ENCODE measurements around the gene DERL3. TPM values are rescaled to one million over a fixed set of nuclear protein-coding genes. Genes with fewer than 3 reads are reported as not detected.

DERL3 gene
- total RNA-seq, 1 experiment from 2014 or later = 12.5 TPM

DNA sequence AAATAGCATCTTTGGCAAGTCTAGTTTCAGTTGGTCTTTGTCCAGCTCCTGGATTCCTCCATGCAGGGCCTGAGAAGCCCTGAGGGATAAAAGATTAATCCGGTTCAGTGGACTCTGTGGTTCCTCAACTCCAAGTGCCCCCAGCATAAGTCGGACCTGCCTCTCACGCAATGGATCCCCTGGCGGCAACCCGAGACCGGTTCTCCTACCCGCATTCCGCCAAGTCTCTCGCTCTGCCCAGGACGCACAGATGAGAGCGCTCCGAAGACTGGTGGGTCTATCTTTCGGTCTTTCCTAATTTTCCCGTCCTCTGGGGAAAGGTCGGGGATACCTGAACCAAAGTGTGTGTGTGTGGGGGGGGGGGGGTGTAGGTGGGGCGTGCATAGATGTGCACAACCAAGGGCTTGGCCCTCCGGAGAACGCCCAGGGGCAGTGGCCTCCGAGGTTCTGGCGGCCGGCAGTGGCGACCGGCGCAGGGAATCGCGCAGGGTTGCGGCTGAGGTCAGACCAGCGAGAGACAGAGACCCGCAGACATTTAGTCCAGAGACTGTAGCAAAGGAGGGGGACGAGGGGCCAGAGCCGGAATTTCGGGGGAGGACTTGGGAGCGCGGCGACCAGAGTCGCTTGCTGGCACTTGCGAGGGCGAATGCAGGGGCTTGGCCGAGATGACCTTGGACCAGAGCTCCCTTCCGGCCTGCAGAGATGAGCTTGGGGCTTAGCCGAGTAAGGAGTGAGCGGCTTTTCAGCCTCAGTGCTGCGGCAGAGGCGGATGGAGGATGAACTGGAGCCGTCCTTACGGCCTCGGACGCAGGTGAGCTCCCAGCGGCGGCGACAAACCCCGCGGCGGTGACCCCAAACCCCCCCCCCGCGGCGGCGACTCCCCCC, 18.2 kb upstream of the DERL3 start (continued):
- TF ChIP-seq, protein P1, sequence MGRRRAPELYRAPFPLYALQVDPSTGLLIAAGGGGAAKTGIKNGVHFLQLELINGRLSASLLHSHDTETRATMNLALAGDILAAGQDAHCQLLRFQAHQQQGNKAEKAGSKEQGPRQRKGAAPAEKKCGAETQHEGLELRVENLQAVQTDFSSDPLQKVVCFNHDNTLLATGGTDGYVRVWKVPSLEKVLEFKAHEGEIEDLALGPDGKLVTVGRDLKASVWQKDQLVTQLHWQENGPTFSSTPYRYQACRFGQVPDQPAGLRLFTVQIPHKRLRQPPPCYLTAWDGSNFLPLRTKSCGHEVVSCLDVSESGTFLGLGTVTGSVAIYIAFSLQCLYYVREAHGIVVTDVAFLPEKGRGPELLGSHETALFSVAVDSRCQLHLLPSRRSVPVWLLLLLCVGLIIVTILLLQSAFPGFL (CRISPR knock-in tag; IDR thresholded peaks at IDR 0.05; ENCODE audit: borderline replicate concordance) = no peak
- no peak for TF ChIP-seq ZNF121 (CRISPR knock-in tag; IDR thresholded peaks at IDR 0.05)
- TF ChIP-seq ZNF396 (CRISPR knock-in tag; IDR thresholded peaks at IDR 0.05; ENCODE audit: borderline replicate concordance) = no peak
- TF ChIP-seq ZNF138 (CRISPR knock-in tag; conservative IDR thresholded peaks at IDR 0.05) = no peak
- TF ChIP-seq, protein P2, sequence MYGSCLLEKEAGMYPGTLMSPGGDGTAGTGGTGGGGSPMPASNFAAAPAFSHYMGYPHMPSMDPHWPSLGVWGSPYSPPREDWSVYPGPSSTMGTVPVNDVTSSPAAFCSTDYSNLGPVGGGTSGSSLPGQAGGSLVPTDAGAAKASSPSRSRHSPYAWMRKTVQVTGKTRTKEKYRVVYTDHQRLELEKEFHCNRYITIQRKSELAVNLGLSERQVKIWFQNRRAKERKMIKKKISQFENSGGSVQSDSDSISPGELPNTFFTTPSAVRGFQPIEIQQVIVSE (CRISPR knock-in tag; IDR thresholded peaks at IDR 0.05; ENCODE audit: borderline replicate concordance) = no peak
- TF ChIP-seq GTF2I (CRISPR knock-in tag; conservative IDR thresholded peaks at IDR 0.05) = no peak
- TF ChIP-seq SP1 (CRISPR knock-in tag; conservative IDR thresholded peaks at IDR 0.05) = no peak
- TF ChIP-seq, protein P3, sequence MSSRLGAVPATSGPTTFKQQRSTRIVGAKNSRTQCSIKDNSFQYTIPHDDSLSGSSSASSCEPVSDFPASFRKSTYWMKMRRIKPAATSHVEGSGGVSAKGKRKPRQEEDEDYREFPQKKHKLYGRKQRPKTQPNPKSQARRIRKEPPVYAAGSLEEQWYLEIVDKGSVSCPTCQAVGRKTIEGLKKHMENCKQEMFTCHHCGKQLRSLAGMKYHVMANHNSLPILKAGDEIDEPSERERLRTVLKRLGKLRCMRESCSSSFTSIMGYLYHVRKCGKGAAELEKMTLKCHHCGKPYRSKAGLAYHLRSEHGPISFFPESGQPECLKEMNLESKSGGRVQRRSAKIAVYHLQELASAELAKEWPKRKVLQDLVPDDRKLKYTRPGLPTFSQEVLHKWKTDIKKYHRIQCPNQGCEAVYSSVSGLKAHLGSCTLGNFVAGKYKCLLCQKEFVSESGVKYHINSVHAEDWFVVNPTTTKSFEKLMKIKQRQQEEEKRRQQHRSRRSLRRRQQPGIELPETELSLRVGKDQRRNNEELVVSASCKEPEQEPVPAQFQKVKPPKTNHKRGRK (CRISPR knock-in tag; IDR thresholded peaks at IDR 0.05; ENCODE audit: borderline replicate concordance) = no peak
- TF ChIP-seq, protein P4, sequence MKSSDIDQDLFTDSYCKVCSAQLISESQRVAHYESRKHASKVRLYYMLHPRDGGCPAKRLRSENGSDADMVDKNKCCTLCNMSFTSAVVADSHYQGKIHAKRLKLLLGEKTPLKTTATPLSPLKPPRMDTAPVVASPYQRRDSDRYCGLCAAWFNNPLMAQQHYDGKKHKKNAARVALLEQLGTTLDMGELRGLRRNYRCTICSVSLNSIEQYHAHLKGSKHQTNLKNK (CRISPR knock-in tag; IDR thresholded peaks at IDR 0.05) = no peak
- TF ChIP-seq, protein P5, sequence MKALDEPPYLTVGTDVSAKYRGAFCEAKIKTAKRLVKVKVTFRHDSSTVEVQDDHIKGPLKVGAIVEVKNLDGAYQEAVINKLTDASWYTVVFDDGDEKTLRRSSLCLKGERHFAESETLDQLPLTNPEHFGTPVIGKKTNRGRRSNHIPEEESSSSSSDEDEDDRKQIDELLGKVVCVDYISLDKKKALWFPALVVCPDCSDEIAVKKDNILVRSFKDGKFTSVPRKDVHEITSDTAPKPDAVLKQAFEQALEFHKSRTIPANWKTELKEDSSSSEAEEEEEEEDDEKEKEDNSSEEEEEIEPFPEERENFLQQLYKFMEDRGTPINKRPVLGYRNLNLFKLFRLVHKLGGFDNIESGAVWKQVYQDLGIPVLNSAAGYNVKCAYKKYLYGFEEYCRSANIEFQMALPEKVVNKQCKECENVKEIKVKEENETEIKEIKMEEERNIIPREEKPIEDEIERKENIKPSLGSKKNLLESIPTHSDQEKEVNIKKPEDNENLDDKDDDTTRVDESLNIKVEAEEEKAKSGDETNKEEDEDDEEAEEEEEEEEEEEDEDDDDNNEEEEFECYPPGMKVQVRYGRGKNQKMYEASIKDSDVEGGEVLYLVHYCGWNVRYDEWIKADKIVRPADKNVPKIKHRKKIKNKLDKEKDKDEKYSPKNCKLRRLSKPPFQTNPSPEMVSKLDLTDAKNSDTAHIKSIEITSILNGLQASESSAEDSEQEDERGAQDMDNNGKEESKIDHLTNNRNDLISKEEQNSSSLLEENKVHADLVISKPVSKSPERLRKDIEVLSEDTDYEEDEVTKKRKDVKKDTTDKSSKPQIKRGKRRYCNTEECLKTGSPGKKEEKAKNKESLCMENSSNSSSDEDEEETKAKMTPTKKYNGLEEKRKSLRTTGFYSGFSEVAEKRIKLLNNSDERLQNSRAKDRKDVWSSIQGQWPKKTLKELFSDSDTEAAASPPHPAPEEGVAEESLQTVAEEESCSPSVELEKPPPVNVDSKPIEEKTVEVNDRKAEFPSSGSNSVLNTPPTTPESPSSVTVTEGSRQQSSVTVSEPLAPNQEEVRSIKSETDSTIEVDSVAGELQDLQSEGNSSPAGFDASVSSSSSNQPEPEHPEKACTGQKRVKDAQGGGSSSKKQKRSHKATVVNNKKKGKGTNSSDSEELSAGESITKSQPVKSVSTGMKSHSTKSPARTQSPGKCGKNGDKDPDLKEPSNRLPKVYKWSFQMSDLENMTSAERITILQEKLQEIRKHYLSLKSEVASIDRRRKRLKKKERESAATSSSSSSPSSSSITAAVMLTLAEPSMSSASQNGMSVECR (CRISPR knock-in tag; IDR thresholded peaks at IDR 0.05; ENCODE audit: borderline replicate concordance) = peak; percentile 25; the same call in 1 of the 2 replicates
- no peak for TF ChIP-seq JUN (CRISPR knock-in tag; IDR thresholded peaks at IDR 0.05)
- TF ChIP-seq, protein P6, sequence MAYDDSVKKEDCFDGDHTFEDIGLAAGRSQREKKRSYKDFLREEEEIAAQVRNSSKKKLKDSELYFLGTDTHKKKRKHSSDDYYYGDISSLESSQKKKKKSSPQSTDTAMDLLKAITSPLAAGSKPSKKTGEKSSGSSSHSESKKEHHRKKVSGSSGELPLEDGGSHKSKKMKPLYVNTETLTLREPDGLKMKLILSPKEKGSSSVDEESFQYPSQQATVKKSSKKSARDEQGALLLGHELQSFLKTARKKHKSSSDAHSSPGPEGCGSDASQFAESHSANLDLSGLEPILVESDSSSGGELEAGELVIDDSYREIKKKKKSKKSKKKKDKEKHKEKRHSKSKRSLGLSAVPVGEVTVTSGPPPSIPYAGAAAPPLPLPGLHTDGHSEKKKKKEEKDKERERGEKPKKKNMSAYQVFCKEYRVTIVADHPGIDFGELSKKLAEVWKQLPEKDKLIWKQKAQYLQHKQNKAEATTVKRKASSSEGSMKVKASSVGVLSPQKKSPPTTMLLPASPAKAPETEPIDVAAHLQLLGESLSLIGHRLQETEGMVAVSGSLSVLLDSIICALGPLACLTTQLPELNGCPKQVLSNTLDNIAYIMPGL (CRISPR knock-in tag; IDR thresholded peaks at IDR 0.05) = peak; percentile 73
- TF ChIP-seq ZNF423 (CRISPR knock-in tag; IDR thresholded peaks at IDR 0.05) = no peak
- TF ChIP-seq IRF2 (CRISPR knock-in tag; IDR thresholded peaks at IDR 0.05; ENCODE audit: borderline replicate concordance, low read depth) = no peak
- TF ChIP-seq, protein P7, sequence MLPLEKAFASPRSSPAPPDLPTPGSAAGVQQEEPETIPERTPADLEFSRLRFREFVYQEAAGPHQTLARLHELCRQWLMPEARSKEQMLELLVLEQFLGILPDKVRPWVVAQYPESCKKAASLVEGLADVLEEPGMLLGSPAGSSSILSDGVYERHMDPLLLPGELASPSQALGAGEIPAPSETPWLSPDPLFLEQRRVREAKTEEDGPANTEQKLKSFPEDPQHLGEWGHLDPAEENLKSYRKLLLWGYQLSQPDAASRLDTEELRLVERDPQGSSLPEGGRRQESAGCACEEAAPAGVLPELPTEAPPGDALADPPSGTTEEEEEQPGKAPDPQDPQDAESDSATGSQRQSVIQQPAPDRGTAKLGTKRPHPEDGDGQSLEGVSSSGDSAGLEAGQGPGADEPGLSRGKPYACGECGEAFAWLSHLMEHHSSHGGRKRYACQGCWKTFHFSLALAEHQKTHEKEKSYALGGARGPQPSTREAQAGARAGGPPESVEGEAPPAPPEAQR (CRISPR knock-in tag; IDR thresholded peaks at IDR 0.05) = no peak
- no peak for TF ChIP-seq NFYB (CRISPR knock-in tag; conservative IDR thresholded peaks at IDR 0.05; ENCODE audit: low read depth)
- TF ChIP-seq, protein P8, sequence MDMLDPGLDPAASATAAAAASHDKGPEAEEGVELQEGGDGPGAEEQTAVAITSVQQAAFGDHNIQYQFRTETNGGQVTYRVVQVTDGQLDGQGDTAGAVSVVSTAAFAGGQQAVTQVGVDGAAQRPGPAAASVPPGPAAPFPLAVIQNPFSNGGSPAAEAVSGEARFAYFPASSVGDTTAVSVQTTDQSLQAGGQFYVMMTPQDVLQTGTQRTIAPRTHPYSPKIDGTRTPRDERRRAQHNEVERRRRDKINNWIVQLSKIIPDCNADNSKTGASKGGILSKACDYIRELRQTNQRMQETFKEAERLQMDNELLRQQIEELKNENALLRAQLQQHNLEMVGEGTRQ (CRISPR knock-in tag; IDR thresholded peaks at IDR 0.05) = no peak
- TF ChIP-seq, protein P9, sequence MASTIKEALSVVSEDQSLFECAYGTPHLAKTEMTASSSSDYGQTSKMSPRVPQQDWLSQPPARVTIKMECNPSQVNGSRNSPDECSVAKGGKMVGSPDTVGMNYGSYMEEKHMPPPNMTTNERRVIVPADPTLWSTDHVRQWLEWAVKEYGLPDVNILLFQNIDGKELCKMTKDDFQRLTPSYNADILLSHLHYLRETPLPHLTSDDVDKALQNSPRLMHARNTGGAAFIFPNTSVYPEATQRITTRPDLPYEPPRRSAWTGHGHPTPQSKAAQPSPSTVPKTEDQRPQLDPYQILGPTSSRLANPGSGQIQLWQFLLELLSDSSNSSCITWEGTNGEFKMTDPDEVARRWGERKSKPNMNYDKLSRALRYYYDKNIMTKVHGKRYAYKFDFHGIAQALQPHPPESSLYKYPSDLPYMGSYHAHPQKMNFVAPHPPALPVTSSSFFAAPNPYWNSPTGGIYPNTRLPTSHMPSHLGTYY (CRISPR knock-in tag; IDR thresholded peaks at IDR 0.05) = no peak
- TF ChIP-seq, protein P10, sequence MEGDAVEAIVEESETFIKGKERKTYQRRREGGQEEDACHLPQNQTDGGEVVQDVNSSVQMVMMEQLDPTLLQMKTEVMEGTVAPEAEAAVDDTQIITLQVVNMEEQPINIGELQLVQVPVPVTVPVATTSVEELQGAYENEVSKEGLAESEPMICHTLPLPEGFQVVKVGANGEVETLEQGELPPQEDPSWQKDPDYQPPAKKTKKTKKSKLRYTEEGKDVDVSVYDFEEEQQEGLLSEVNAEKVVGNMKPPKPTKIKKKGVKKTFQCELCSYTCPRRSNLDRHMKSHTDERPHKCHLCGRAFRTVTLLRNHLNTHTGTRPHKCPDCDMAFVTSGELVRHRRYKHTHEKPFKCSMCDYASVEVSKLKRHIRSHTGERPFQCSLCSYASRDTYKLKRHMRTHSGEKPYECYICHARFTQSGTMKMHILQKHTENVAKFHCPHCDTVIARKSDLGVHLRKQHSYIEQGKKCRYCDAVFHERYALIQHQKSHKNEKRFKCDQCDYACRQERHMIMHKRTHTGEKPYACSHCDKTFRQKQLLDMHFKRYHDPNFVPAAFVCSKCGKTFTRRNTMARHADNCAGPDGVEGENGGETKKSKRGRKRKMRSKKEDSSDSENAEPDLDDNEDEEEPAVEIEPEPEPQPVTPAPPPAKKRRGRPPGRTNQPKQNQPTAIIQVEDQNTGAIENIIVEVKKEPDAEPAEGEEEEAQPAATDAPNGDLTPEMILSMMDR (IDR thresholded peaks at IDR 0.05) = no peak
- peak; percentile 54; the same call in 1 of the 2 replicates for TF ChIP-seq TEAD1 (CRISPR knock-in tag; IDR thresholded peaks at IDR 0.05)
- peak; percentile 78; the same call in 1 of the 2 replicates for TF ChIP-seq NR3C1 (CRISPR knock-in tag; conservative IDR thresholded peaks at IDR 0.05; ENCODE audit: low read depth)

All from WTC11 (cell line).